Neural crest cell (in vitro differentiated cells): ENCODE results near the gene LCN9. TPM values are rescaled to one million over a fixed set of nuclear protein-coding genes. Genes with fewer than 3 reads are reported as not detected.

Experiments
- DNase-seq: peaks from one replicate; pipeline ENCODE4 v3.0.0; 2021; ENCODE audit warnings: low read depth, mixed read lengths, low spot score
- H3K27ac Mint-ChIP-seq: one replicate; pipeline ENCODE4 v1.8.0; 2021; ENCODE audit warnings: mild to moderate bottlenecking, mixed read lengths; ENCODE audit not compliant: unreplicated experiment
- H3K27me3 Mint-ChIP-seq: 2 replicates; pipeline ENCODE4 v1.8.0; 2021; ENCODE audit warnings: low read depth, mild to moderate bottlenecking, mixed read lengths
- H3K36me3 Mint-ChIP-seq: 2 replicates; pipeline ENCODE4 v1.8.0; 2021; ENCODE audit warnings: low read depth, mild to moderate bottlenecking, mixed read lengths
- H3K4me1 Mint-ChIP-seq: 2 replicates; pipeline ENCODE4 v1.8.0; 2021; ENCODE audit warnings: mixed read lengths
- H3K4me3 Mint-ChIP-seq: one replicate; pipeline ENCODE4 v1.8.0; 2021; ENCODE audit warnings: mild to moderate bottlenecking, mixed read lengths
- H3K9me3 Mint-ChIP-seq: 2 replicates; pipeline ENCODE4 v1.8.0; 2021; ENCODE audit warnings: mixed read lengths
- total RNA-seq: library from RNA; stranded (reverse); gene quantifications from 2 replicates; pipeline ENCODE4 v1.2.1, GENCODE V29; 2021
- TF ChIP-seq, protein P1 (sequence below): fragments of 200-600 bp; sonication (generic); conservative IDR thresholded peaks from 2 replicates; pipeline ENCODE4 v1.5.0; 2021; ENCODE audit warnings: antibody characterized with exemption, mild to moderate bottlenecking

The LCN9 gene
- total RNA-seq, 1 donor from 2014 or later: 0.30 TPM

DNA sequence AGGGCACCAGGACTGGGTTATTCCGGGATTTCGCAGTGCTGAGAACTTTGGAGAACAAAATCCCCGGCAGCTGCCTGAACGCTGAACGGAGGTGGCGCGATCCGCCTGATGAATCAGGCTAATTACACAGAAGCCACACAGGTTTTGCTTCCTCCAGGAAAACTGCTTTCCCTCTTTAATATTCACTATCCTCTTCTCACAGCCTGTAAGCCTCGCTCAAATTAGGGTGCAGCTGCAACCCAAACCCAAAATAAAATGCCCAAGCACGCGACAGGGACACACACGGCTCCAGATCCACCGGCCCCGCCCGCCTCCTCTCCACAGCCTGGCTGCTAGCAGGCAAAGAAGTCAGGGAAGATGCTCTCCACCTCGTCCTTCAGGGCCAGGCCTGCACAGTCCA is 30.2 kb downstream of the LCN9 start:
- Mint-ChIP-seq H3K36me3 (no peaks in the 10 kb centered on the region), H3K4me1 (no peaks in the 10 kb centered on the region), H3K4me3 (no peak overlapping the region), H3K27ac (peak overlapping the region; percentile 84), H3K27me3 (no peaks in the 10 kb centered on the region), H3K9me3 (no peaks in the 10 kb centered on the region)
- TF ChIP-seq, protein P1, sequence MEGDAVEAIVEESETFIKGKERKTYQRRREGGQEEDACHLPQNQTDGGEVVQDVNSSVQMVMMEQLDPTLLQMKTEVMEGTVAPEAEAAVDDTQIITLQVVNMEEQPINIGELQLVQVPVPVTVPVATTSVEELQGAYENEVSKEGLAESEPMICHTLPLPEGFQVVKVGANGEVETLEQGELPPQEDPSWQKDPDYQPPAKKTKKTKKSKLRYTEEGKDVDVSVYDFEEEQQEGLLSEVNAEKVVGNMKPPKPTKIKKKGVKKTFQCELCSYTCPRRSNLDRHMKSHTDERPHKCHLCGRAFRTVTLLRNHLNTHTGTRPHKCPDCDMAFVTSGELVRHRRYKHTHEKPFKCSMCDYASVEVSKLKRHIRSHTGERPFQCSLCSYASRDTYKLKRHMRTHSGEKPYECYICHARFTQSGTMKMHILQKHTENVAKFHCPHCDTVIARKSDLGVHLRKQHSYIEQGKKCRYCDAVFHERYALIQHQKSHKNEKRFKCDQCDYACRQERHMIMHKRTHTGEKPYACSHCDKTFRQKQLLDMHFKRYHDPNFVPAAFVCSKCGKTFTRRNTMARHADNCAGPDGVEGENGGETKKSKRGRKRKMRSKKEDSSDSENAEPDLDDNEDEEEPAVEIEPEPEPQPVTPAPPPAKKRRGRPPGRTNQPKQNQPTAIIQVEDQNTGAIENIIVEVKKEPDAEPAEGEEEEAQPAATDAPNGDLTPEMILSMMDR: no peak
- DNase-seq: no peak

GRCh38 chr9:135693771-135694170 is 30.7 kb downstream of the LCN9 start:
- no peak for DNase-seq
- H3K36me3 Mint-ChIP-seq: no peaks in the 10 kb centered on the region
- no peaks in the 10 kb centered on the region for H3K4me1 Mint-ChIP-seq
- no peak overlapping the region for H3K4me3 Mint-ChIP-seq
- no peaks in the 10 kb centered on the region for H3K9me3 Mint-ChIP-seq
- TF ChIP-seq, protein P1: no peak
- peak overlapping the region; percentile 71 for H3K27ac Mint-ChIP-seq
- no peaks in the 10 kb centered on the region for H3K27me3 Mint-ChIP-seq

- Mint-ChIP-seq H3K4me3 (no peak overlapping the region), H3K4me1 (no peaks in the 10 kb centered on the region), H3K27me3 (no peaks in the 10 kb centered on the region), H3K9me3 (no peaks in the 10 kb centered on the region), H3K27ac (no peak overlapping the region), H3K36me3 (no peaks in the 10 kb centered on the region)
- TF ChIP-seq, protein P1: no peak
- DNase-seq: no peak
Measured at GRCh38 chr9:135694414-135694813, 31.3 kb downstream of the LCN9 start.

DNA sequence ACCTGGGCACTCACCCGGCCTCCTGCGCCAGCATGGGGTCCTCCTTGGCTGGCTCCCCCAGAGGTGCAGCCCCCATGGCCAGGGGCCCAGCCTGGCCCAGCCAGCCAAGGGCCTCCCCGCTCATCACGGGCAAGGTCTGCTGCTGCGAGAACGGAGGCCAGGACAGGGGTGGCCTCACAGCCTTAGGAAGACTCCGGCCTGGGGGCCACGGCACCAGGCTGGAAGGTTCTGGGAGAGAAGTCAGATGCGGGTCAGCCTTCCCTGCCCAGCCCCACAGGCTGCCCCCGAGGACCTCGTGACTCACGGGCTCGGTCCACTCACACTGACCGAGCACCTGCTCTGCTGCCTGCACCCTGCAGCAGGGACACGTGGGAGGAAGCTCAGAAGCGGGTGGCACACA is 31.9 kb downstream of the LCN9 start:
- Mint-ChIP-seq H3K9me3 (no peaks in the 10 kb centered on the region), H3K4me1 (no peaks in the 10 kb centered on the region), H3K4me3 (no peak overlapping the region), H3K27me3 (no peaks in the 10 kb centered on the region), H3K27ac (no peak overlapping the region), H3K36me3 (no peaks in the 10 kb centered on the region)
- DNase-seq: no peak
- TF ChIP-seq, protein P1: no peak

- H3K36me3 Mint-ChIP-seq: no peaks in the 10 kb centered on the region
- H3K4me1 Mint-ChIP-seq: no peaks in the 10 kb centered on the region
- H3K27ac Mint-ChIP-seq: no peak overlapping the region
- TF ChIP-seq, protein P1: no peak
- H3K27me3 Mint-ChIP-seq: no peaks in the 10 kb centered on the region
- no peak overlapping the region for H3K4me3 Mint-ChIP-seq
- DNase-seq: no peak
- no peaks in the 10 kb centered on the region for H3K9me3 Mint-ChIP-seq
Measured at GRCh38 chr9:135695642-135696041, 32.5 kb downstream of the LCN9 start.

- H3K36me3 Mint-ChIP-seq: no peaks in the 10 kb centered on the region
- no peak overlapping the region for H3K27ac Mint-ChIP-seq
- H3K9me3 Mint-ChIP-seq: no peaks in the 10 kb centered on the region
- DNase-seq: no peak
- no peak overlapping the region for H3K4me3 Mint-ChIP-seq
- TF ChIP-seq, protein P1: no peak
- H3K27me3 Mint-ChIP-seq: no peaks in the 10 kb centered on the region
- no peaks in the 10 kb centered on the region for H3K4me1 Mint-ChIP-seq
Measured at GRCh38 chr9:135696446-135696845, 33.3 kb downstream of the LCN9 start.
